Mesodermal cell (in vitro differentiated cells): ENCODE data around the gene STK31. TPM values are rescaled to one million over a fixed set of nuclear protein-coding genes. Genes with fewer than 3 reads are reported as not detected.
A peak's percentile ranks its signal among the peaks of the same experiment; 100 is the strongest.
"Not testable (repeated sequence)": the region's sequence is repeated elsewhere in the genome, so short reads cannot be mapped to it uniquely, and the experiment has no call there.

Source experiments
- H3K27ac ChIP-seq: 2 replicates; pipeline ENCODE4 v1.7.0; 2013; ENCODE audit warnings: mild to moderate bottlenecking, low read depth, low read length, moderate library complexity; ENCODE audit not compliant: severe bottlenecking
- H3K36me3 ChIP-seq: 2 replicates; pipeline ENCODE4 v1.7.1; 2013; ENCODE audit warnings: mild to moderate bottlenecking, low read length, moderate library complexity; ENCODE audit not compliant: control insufficient read depth, insufficient read depth
- H3K4me1 ChIP-seq: one replicate; pipeline ENCODE4 v1.7.1; 2013; ENCODE audit warnings: mild to moderate bottlenecking, low read length; ENCODE audit not compliant: insufficient read depth, control insufficient read depth, poor library complexity, severe bottlenecking
- H3K4me3 ChIP-seq: 2 replicates; pipeline ENCODE4 v1.7.0; 2013; ENCODE audit warnings: low read length, control low read depth, mild to moderate bottlenecking; ENCODE audit not compliant: insufficient read depth, poor library complexity, severe bottlenecking; ENCODE audit errors: extremely low read depth
- H3K9me3 ChIP-seq: 2 replicates; pipeline ENCODE4 v1.7.1; 2013; ENCODE audit warnings: mild to moderate bottlenecking, low read length, moderate library complexity; ENCODE audit not compliant: control insufficient read depth
- WGBS, 2 experiments: methylation state at CpG; one replicate each; pipeline ENCODE4 v1.1.5; 2013; ENCODE audit warnings: missing lambda C conversion rate in 2 of 2; ENCODE audit not compliant: insufficient coverage in 2 of 2; 5-methylcytosine and 5-hydroxymethylcytosine counted together
- polyA plus RNA-seq, 2 experiments: library from polyadenylated mRNA; stranded (reverse); fragments of 50-300 nt; gene quantifications; one replicate each; pipeline ENCODE4 v1.2.3, GENCODE V29; 2013

Gene STK31, protein sequence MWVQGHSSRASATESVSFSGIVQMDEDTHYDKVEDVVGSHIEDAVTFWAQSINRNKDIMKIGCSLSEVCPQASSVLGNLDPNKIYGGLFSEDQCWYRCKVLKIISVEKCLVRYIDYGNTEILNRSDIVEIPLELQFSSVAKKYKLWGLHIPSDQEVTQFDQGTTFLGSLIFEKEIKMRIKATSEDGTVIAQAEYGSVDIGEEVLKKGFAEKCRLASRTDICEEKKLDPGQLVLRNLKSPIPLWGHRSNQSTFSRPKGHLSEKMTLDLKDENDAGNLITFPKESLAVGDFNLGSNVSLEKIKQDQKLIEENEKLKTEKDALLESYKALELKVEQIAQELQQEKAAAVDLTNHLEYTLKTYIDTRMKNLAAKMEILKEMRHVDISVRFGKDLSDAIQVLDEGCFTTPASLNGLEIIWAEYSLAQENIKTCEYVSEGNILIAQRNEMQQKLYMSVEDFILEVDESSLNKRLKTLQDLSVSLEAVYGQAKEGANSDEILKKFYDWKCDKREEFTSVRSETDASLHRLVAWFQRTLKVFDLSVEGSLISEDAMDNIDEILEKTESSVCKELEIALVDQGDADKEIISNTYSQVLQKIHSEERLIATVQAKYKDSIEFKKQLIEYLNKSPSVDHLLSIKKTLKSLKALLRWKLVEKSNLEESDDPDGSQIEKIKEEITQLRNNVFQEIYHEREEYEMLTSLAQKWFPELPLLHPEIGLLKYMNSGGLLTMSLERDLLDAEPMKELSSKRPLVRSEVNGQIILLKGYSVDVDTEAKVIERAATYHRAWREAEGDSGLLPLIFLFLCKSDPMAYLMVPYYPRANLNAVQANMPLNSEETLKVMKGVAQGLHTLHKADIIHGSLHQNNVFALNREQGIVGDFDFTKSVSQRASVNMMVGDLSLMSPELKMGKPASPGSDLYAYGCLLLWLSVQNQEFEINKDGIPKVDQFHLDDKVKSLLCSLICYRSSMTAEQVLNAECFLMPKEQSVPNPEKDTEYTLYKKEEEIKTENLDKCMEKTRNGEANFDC
- 0.15 TPM for polyA plus RNA-seq (2013, experiment 1 of 2)
- 0.40 TPM for polyA plus RNA-seq (2013, experiment 2 of 2)

DNA sequence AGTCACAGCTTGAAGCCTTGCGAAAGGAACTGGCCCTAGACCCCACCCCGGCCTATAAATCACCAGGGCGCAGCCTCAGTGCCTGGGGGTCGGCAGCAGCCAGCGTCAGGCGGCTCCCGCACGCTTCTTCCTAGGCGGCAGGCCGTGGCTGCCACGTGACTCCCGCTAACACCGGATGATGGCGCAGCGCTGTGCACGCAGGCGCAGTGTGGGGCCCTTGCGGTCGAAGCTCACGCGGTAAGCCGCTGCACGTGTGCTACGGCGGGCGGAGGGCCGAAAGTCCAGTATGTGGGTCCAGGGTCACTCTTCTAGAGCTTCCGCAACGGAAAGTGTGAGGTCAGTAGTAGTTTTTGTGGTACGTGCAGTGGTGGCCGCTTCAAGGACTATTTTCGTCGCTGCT, at the start of gene STK31:
TSS of gene STK31 (plus strand) at position 220 of the 400 bp plus-strand sequence. CDS start at position 287, 67 bp downstream.
- WGBS, 2 experiments: 95 to 97% methylated on average over 29 to 30 of the region's 33 CpGs
- no peak within 1 kb of the TSS for H3K27ac ChIP-seq
- no peaks in the 10 kb centered on the region for H3K4me1 ChIP-seq
- H3K9me3 ChIP-seq: peaks cover 12% of the 10 kb centered on the region
- H3K4me3 ChIP-seq: no peak within 1 kb of the TSS
- peaks cover 4% of the 10 kb centered on the region for H3K36me3 ChIP-seq

DNA sequence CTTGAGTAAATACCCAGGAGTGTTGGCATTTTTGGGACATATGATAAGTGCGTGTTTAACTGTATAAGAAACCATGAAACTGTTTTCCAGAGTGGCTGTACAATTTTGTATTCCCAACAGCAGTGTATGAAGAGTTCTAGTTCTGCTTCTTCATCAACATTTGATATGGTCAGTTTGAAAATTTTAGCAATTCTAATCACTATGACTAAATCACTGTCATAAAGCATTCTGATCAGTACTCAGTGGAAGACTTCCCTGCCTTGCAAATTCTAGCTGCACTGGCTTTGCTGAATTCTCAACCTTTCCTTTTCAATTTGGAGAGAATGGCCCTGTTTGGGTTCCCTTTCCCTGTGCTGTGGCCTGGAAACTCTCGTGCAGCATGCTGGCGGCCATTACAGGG, 48.6 kb upstream of the STK31 start:
- 67% methylated on average over 1 to 2 of the region's 3 CpGs for WGBS, 2 experiments
- no peak overlapping the region for H3K4me3 ChIP-seq
- no peaks in the 10 kb centered on the region for H3K36me3 ChIP-seq
- no peak overlapping the region for H3K27ac ChIP-seq
- no peaks in the 10 kb centered on the region for H3K9me3 ChIP-seq
- no peaks in the 10 kb centered on the region for H3K4me1 ChIP-seq

GRCh38 chr7:23662124-23662983, 47.7 kb upstream of the STK31 start:
- WGBS, 2 experiments: 72 to 80% methylated on average over 6 to 7 of the region's 8 CpGs
- Histone ChIP-seq H3K4me3 (no peak overlapping the region), H3K27ac (no peak overlapping the region)

GRCh38 chr7:23662984-23663313, 47.1 kb upstream of the STK31 start:
- 71% methylated on average over 1 of the region's 2 CpGs; no CpG with 5 or more reads in 1 of the 2 experiments for WGBS, 2 experiments
- no peaks in the 10 kb centered on the region for H3K4me1 ChIP-seq
- no peak overlapping the region for H3K4me3 ChIP-seq
- H3K36me3 ChIP-seq: no peaks in the 10 kb centered on the region
- no peaks in the 10 kb centered on the region for H3K9me3 ChIP-seq
- no peak overlapping the region for H3K27ac ChIP-seq

More at GRCh38 chr7:23662124-23662983, 47.7 kb upstream of the STK31 start:
- H3K9me3 ChIP-seq: no peaks in the 10 kb centered on the region
- no peaks in the 10 kb centered on the region for H3K36me3 ChIP-seq
- no peaks in the 10 kb centered on the region for H3K4me1 ChIP-seq

DNA sequence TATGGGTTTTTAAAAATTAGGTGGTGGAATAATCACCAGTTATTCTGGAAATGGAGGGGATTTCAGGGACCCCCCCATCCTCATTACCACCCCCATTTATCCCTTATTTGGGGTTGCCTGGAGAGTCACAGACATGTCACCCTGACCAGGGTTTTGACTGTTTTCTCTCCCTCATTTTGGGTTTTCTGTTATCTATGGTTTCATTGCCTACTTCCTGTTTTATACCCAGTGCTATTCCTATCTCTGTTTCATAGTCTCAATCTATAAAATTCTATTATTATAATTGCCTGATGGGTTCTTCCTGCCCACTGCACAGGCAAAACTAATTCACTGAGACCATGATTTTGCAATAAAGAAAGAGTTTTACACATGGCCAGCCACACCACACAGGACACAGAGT, 45.9 kb upstream of the STK31 start:
- no peak overlapping the region for H3K27ac ChIP-seq
- H3K9me3 ChIP-seq: no peaks in the 10 kb centered on the region
- H3K4me3 ChIP-seq: no peak overlapping the region
- H3K36me3 ChIP-seq: no peaks in the 10 kb centered on the region
- H3K4me1 ChIP-seq: no peaks in the 10 kb centered on the region

DNA sequence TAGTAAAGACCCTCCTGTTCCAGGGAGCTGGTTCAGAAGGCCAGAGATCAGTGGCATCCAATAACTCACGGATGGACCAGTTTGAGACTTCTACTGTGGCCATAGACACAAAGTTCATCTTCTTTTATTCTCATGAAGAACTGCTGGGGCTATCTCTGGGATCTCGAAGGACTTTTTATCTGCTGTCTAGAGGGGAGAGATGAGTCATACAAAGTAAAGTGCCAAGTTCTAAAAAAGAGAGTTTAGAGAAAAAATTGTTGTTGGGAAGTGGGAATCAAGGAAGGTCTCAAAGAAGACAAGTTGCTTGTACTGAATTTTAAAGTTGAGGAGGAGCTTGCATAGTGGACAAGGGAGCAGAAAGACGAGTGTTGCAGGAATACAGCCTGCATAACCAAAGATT, 38.0 kb upstream of the STK31 start:
- H3K4me3 ChIP-seq: no peak overlapping the region
- no peaks in the 10 kb centered on the region for H3K4me1 ChIP-seq
- no peak overlapping the region for H3K27ac ChIP-seq
- WGBS, 2 experiments: 92 to 96% methylated on average over 2 to 3 of the region's 3 CpGs
- H3K9me3 ChIP-seq: peaks cover 3% of the 10 kb centered on the region
- H3K36me3 ChIP-seq: no peaks in the 10 kb centered on the region

DNA sequence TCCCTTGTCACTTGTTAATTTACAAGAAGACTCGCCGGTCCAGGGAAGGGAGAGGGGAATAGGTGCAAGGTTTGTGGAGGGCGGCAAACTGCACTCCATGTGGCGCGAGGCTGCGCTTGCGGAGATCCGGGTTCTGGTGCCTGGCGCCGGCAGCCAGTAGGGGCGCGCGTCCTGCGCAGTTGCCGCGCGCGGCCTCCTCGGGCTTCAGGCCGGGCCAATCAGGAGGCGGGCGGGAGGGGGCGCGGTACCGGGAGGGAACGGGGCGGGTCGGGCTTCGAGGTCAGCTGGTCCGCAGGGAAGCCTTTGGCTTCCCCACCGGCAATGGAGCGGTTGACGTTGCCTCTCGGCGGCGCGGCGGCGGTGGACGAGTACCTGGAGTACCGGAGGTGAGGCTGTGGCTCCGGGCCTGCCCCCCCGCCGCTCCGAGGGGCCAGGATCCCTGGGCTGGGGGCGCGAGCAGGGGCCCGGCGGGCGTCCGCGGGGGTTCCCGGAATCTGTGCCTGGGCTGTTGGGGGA, 30.1 kb upstream of the STK31 start, which contains the start of gene FAM221A:
TSS of gene FAM221A (plus strand) at position 302 of the 516 bp plus-strand sequence. CDS start at position 322, 20 bp downstream.
- Histone ChIP-seq H3K27ac (peak within 1 kb of the TSS; percentile 49), H3K4me1 (peaks cover 3% of the 10 kb centered on the region)

DNA sequence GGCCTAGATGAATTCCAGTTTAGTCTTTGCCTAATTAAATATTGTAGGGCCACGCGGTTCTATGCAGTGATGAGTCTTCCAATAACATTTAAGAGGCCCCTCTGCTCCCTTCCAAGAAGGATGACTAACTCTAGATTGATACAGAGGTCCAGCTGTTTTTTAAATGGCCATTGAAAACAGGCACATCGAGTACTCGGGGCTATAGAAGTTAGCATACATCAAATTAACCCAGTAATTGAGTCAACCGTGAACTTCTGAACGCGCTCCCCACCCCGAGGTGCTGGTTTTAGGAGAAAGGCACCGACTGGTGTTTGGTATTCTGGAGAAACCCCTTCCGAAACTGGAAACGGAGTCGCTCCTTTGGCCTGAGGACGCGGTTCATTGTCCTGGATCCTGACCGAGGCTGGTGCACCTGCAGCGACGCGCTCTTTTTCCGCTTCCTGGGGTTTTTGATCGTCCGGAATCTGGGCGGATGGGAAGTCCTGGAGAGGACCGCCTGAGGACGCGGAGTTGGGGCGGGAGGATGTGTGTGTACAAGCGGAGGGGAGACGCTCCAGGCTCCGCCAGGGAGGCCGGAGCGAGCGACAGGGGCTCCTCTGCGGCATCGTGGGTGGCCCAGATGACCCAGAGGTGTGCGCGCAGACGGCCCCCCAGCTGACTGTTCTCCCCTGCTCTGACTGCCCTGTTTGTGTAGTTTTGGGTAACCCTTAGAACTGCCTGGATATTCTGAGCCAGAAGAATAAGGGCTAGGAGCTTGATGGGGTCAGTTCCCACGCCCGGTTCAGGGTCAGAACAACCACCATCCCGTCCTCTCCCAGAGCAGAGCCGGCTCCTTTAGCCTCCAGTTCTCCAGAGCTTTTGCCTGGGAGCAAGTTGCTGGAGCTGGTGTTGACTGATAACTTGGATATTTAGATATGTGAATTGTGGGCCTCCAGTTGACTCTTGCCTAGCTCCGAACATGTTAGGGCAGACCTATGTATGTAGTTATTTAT, 29.3 kb upstream of the STK31 start:
- peak overlapping the region; percentile 49 for H3K27ac ChIP-seq
- H3K9me3 ChIP-seq: no peaks in the 10 kb centered on the region
- H3K4me3 ChIP-seq: peak overlapping the region; percentile 52
- peaks cover 3% of the 10 kb centered on the region for H3K4me1 ChIP-seq
- WGBS, 2 experiments: 44% methylated on average over 34 to 37 of the region's 42 CpGs
- H3K36me3 ChIP-seq: no peaks in the 10 kb centered on the region

More for the DNA sequence above, 30.1 kb upstream of the STK31 start, which contains the start of gene FAM221A:
- Histone ChIP-seq H3K4me3 (peak within 1 kb of the TSS; percentile 52), H3K36me3 (no peaks in the 10 kb centered on the region), H3K9me3 (peaks cover 3% of the 10 kb centered on the region)
- WGBS, 2 experiments: 23 to 27% methylated on average over 25 to 50 of the region's 53 CpGs

DNA sequence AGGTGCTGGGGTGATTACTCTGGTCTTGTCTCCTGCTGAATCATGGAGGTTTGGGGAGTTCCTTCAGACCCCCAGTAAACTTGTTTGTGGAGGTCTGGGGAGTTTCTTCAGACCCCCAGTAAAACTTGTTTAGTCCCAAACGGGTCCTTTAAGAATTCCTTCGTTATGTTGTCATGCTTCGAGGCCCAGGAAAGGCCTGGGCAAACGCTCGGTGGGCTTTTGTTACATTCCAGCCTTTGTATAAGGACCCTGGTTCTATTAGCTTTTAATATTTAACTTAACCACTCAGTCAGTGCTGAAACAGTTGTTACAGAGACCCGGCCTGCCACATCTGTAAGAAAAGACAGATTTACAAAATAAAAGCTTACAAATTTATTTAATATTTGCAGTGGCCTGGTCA, 26.0 kb upstream of the STK31 start:
- not testable (repeated sequence) for H3K4me1 ChIP-seq, H3K27ac ChIP-seq, H3K9me3 ChIP-seq, H3K4me3 ChIP-seq, H3K36me3 ChIP-seq
- WGBS, 2 experiments: 50% methylated on average over 2 to 5 of the region's 6 CpGs
